Measurements from ENCODE around the gene PARVA. TPM values are rescaled to one million over a fixed set of nuclear protein-coding genes. Genes with fewer than 3 reads are reported as not detected.

The PARVA gene
- total and polyA plus RNA-seq, 2 of the 8 experiments (the other 6 are each of a cell fraction or from before 2014, with no cell fraction given), result 3.1 to 13.5 TPM

GRCh38 chr11:12528487-12528886 lies 151.1 kb downstream of the PARVA start (continued):
- TF ChIP-seq RNF2 (IDR thresholded peaks at IDR 0.05; ENCODE audit: borderline replicate concordance, low read depth, low read length, missing control alignments, poor library complexity, severe bottlenecking) (no peak), HDAC2 (IDR thresholded peaks at IDR 0.05; ENCODE audit: borderline replicate concordance in 1 of 2, low read depth in 2 of 2, low read length in 2 of 2) (no peak)

All from H1 (cell line).